ENCODE measurements around the gene AKR1C2. TPM values are rescaled to one million over a fixed set of nuclear protein-coding genes. Genes with fewer than 3 reads are reported as not detected.
"Not testable (repeated sequence)": the region's sequence is repeated elsewhere in the genome, so short reads cannot be mapped to it uniquely, and the experiment has no call there.

Gene AKR1C2
- total and polyA plus RNA-seq, 12 donors: 3.5 to 27.4 (median 10.3) TPM

- Histone ChIP-seq H3K4me3 (no peak overlapping the region), H3K27me3 (no peaks in the 10 kb centered on the region), H3K27ac (no peak overlapping the region), H3K36me3 (replicated peaks in 1 of 2) (no peaks in the 10 kb centered on the region), H3K4me1 (replicated peaks in 1 of 2) (peaks cover 4 to 7% of the 10 kb centered on the region in 2 donors), H3K9me3 (replicated peaks in 1 of 3) (peaks cover 0 to 12% (median 0%) of the 10 kb centered on the region in 3 donors)
- TF ChIP-seq CTCF (IDR thresholded peaks at IDR 0.05) (no peak), POLR2A (IDR thresholded peaks at IDR 0.05) (no peak)
- intact Hi-C loops (cut with DNase I): no loop called here
- 48 to 63% (median 51%) methylated on average over 2 of the region's 2 CpGs for WGBS, 4 donors
- no peak for DNase-seq
Observed at GRCh38 chr10:5036511-5036910, 32.9 kb upstream of the AKR1C2 start.

- no peaks in the 10 kb centered on the region for H3K27me3 ChIP-seq
- H3K4me1 ChIP-seq (replicated peaks in 1 of 2): no peaks in the 10 kb centered on the region
- intact Hi-C loops (cut with DNase I): no loop called here
- H3K36me3 ChIP-seq (replicated peaks in 1 of 2): no peaks in the 10 kb centered on the region
- no peak overlapping the region for H3K4me3 ChIP-seq
- DNase-seq: no peak
- 85 to 92% (median 87%) methylated on average over 10 of the region's 10 CpGs for WGBS, 4 donors
- peaks cover 0 to 11% (median 0%) of the 10 kb centered on the region in 3 donors for H3K9me3 ChIP-seq (replicated peaks in 1 of 3)
- TF ChIP-seq CTCF (IDR thresholded peaks at IDR 0.05) (no peak), POLR2A (IDR thresholded peaks at IDR 0.05) (no peak)
- H3K27ac ChIP-seq: no peak overlapping the region
Observed at GRCh38 chr10:5035356-5035755, 31.7 kb upstream of the AKR1C2 start.

- intact Hi-C loops (cut with DNase I): no loop called here
- H3K27me3 ChIP-seq: no peaks in the 10 kb centered on the region
- no peak for TF ChIP-seq CTCF (IDR thresholded peaks at IDR 0.05)
- TF ChIP-seq POLR2A (IDR thresholded peaks at IDR 0.05): no peak
- no peak overlapping the region for H3K4me3 ChIP-seq
- DNase-seq: no peak
- H3K4me1 ChIP-seq (replicated peaks in 1 of 2): no peaks in the 10 kb centered on the region
- H3K27ac ChIP-seq: no peak overlapping the region
- no peaks in the 10 kb centered on the region for H3K36me3 ChIP-seq (replicated peaks in 1 of 2)
- peaks cover 0 to 10% (median 0%) of the 10 kb centered on the region in 3 donors for H3K9me3 ChIP-seq (replicated peaks in 1 of 3)
Observed at GRCh38 chr10:5034588-5034987, 30.9 kb upstream of the AKR1C2 start.

GRCh38 chr10:5033061-5033778 lies 29.6 kb upstream of the AKR1C2 start:
- Histone ChIP-seq H3K4me1 (replicated peaks in 1 of 2) (no peaks in the 10 kb centered on the region), H3K27me3 (no peaks in the 10 kb centered on the region), H3K9me3 (replicated peaks in 1 of 3) (peaks cover 0 to 10% (median 0%) of the 10 kb centered on the region in 3 donors), H3K4me3 (no peak overlapping the region), H3K27ac (no peak overlapping the region), H3K36me3 (replicated peaks in 1 of 2) (no peaks in the 10 kb centered on the region)
- 45 to 65% (median 56%) methylated on average over 2 of the region's 2 CpGs for WGBS, 4 donors
- DNase-seq: no peak
- TF ChIP-seq CTCF (IDR thresholded peaks at IDR 0.05): no peak
- intact Hi-C loops (cut with DNase I): no loop called here

DNA sequence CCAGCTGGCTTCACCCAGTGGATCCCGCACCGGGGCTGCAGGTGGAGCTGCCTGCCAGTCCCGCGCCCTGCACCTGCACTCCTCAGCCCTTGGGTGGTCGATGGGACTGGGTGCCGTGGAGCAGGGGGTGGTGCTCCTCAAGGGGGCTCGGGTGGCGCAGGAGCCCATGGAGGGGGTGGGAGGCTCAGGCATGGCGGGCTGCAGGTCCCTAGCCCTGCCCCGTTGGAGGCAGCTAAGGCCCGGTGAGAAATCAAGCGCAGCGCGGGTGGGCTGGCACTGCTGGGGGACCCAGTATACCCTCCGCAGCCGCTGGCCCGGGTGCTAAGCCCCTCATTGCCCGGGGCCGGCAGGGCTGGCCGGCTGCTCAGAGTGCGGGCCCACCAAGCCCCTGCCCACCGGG lies 28.8 kb upstream of the AKR1C2 start:
- H3K36me3 ChIP-seq (replicated peaks in 1 of 2); H3K27ac ChIP-seq; H3K4me3 ChIP-seq; DNase-seq; H3K27me3 ChIP-seq; H3K4me1 ChIP-seq (replicated peaks in 1 of 2); intact Hi-C loops (cut with DNase I): not testable (repeated sequence)
- peaks cover 0 to 10% (median 0%) of the 10 kb centered on the region in 3 donors for H3K9me3 ChIP-seq (replicated peaks in 1 of 3)
- 91 to 95% (median 92%) methylated on average over 10 to 22 of the region's 22 CpGs; no CpG with 5 or more reads in 1 of the 4 donors for WGBS, 4 donors

DNA sequence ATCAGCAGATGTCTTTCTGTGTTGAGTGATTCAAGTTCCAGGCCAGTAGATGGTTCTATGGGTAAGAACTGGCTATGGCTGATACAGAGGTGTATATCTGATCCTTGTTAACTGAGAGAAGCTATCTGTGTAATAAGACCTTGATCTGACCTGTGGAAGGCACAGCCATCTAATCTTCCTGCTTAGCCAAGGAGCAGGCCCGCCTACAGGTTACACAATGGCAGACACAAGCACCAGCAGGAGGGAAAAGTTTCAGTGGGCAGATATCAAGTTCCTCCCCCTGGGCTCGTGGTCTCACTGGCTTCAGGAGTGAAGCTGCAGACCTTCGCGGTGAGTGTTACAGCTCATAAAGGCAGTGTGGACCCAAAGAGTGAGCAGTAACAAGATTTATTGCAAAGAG lies 27.9 kb upstream of the AKR1C2 start:
- H3K36me3 ChIP-seq (replicated peaks in 1 of 2); intact Hi-C loops (cut with DNase I); H3K4me3 ChIP-seq; H3K27me3 ChIP-seq; H3K4me1 ChIP-seq (replicated peaks in 1 of 2); DNase-seq; H3K27ac ChIP-seq: not testable (repeated sequence)
- 77 to 91% (median 81%) methylated on average over 4 of the region's 4 CpGs for WGBS, 4 donors
- peaks cover 0 to 10% (median 0%) of the 10 kb centered on the region in 3 donors for H3K9me3 ChIP-seq (replicated peaks in 1 of 3)

Data from adrenal gland (tissue), 12 donors.